SK-N-SH (cell line): Measurements from ENCODE around the gene CELA3A.

Experiments
- CTCF ChIP-seq: fragments of 200-600 bp; sonication (generic); IDR thresholded peaks from 2 replicates; pipeline ENCODE4 v1.6.1; 2017; ENCODE audit warnings: antibody characterized with exemption, mild to moderate bottlenecking, moderate library complexity
- EZH2phosphoT487 ChIP-seq: fragments of 200-600 bp; sonication (generic); IDR thresholded peaks from 2 replicates; pipeline ENCODE4 v1.6.1; 2017; ENCODE audit warnings: low read depth, mixed run types, mild to moderate bottlenecking, antibody characterized with exemption, moderate library complexity, borderline replicate concordance
- FOSL2 ChIP-seq: IDR thresholded peaks from 2 replicates; pipeline ENCODE4 v1.4.0; 2012; ENCODE audit warnings: low read depth, mild to moderate bottlenecking, moderate library complexity, borderline replicate concordance
- GABPA ChIP-seq: IDR thresholded peaks from 2 replicates; pipeline ENCODE4 v1.4.0; 2012; ENCODE audit warnings: low read depth, mild to moderate bottlenecking
- MEF2A ChIP-seq: IDR thresholded peaks from 2 replicates; pipeline ENCODE4 v1.4.0; 2012; ENCODE audit warnings: low read depth, borderline replicate concordance
- POLR2AphosphoS5 ChIP-seq: IDR thresholded peaks from 2 replicates; pipeline ENCODE4 v1.6.1; 2012; ENCODE audit warnings: low read depth, low read length
- RAD21 ChIP-seq: IDR thresholded peaks from 2 replicates; pipeline ENCODE4 v1.6.1; 2012; ENCODE audit warnings: mild to moderate bottlenecking, low read length
- REST ChIP-seq: IDR thresholded peaks from 2 replicates; pipeline ENCODE4 v1.6.1; 2012; ENCODE audit warnings: mild to moderate bottlenecking, low read depth, low read length, moderate library complexity
- RXRA ChIP-seq: IDR thresholded peaks from 2 replicates; pipeline ENCODE4 v1.4.0; 2012; ENCODE audit warnings: low read depth, mild to moderate bottlenecking, borderline replicate concordance
- USF2 ChIP-seq: fragments of 150-350 bp; IDR thresholded peaks from 2 replicates; pipeline ENCODE4 v1.6.1; 2017; ENCODE audit warnings: antibody characterized with exemption, low read length, low read depth, borderline replicate concordance
- YY1 ChIP-seq: IDR thresholded peaks from 2 replicates; pipeline ENCODE4 v1.4.0; 2012; ENCODE audit warnings: low read depth, mild to moderate bottlenecking
- TF ChIP-seq, protein P1 (sequence below): IDR thresholded peaks from 2 replicates; pipeline ENCODE4 v1.4.0; 2012; ENCODE audit warnings: low read depth

- TF ChIP-seq RAD21 (no peak), CTCF (no peak), YY1 (no peak), USF2 (no peak), POLR2AphosphoS5 (no peak), REST (no peak), FOSL2 (no peak), EZH2phosphoT487 (no peak), GABPA (no peak), RXRA (no peak), MEF2A (no peak)
- TF ChIP-seq, protein P1, sequence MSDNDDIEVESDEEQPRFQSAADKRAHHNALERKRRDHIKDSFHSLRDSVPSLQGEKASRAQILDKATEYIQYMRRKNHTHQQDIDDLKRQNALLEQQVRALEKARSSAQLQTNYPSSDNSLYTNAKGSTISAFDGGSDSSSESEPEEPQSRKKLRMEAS: no peak
Observed at GRCh38 chr1:22048351-22049192, 47.1 kb downstream of the CELA3A start.
